ENCODE data around the gene SLC43A1. TPM values are rescaled to one million over a fixed set of nuclear protein-coding genes. Genes with fewer than 3 reads are reported as not detected.

Gene SLC43A1
- total RNA-seq, 1 donor from 2014 or later, result 16.2 TPM

GRCh38 chr11:57499413-57499982 lies 16.0 kb downstream of the SLC43A1 start:
- H3K36me3 Mint-ChIP-seq (ENCODE audit: unreplicated experiment), result peaks cover 2% of the 10 kb centered on the region
- H3K27ac Mint-ChIP-seq (ENCODE audit: unreplicated experiment), result peak overlapping the region; percentile 74
- peak overlapping the region; percentile 57 for H3K4me3 Mint-ChIP-seq (ENCODE audit: unreplicated experiment)
- H3K27me3 Mint-ChIP-seq (ENCODE audit: unreplicated experiment), result no peaks in the 10 kb centered on the region
- TF ChIP-seq CTCF (IDR thresholded peaks at IDR 0.05), result no peak
- H3K4me1 Mint-ChIP-seq (ENCODE audit: unreplicated experiment), result peaks cover 12% of the 10 kb centered on the region
- no peaks in the 10 kb centered on the region for H3K9me3 Mint-ChIP-seq (ENCODE audit: unreplicated experiment)
- peak; percentile 96 for DNase-seq (ENCODE audit: extremely low spot score, unreplicated experiment)

GRCh38 chr11:57498540-57498939 lies 17.0 kb downstream of the SLC43A1 start:
- Mint-ChIP-seq H3K36me3 (ENCODE audit: unreplicated experiment) (peaks cover 2% of the 10 kb centered on the region), H3K4me1 (ENCODE audit: unreplicated experiment) (peaks cover 12% of the 10 kb centered on the region), H3K9me3 (ENCODE audit: unreplicated experiment) (no peaks in the 10 kb centered on the region), H3K27me3 (ENCODE audit: unreplicated experiment) (no peaks in the 10 kb centered on the region), H3K4me3 (ENCODE audit: unreplicated experiment) (no peak overlapping the region), H3K27ac (ENCODE audit: unreplicated experiment) (no peak overlapping the region)
- DNase-seq (ENCODE audit: extremely low spot score, unreplicated experiment), result no peak
- no peak for TF ChIP-seq CTCF (IDR thresholded peaks at IDR 0.05)

GRCh38 chr11:57497303-57498247 lies 17.9 kb downstream of the SLC43A1 start:
- peaks cover 2% of the 10 kb centered on the region for H3K36me3 Mint-ChIP-seq (ENCODE audit: unreplicated experiment)
- DNase-seq (ENCODE audit: extremely low spot score, unreplicated experiment), result no peak
- no peak overlapping the region for H3K4me3 Mint-ChIP-seq (ENCODE audit: unreplicated experiment)
- TF ChIP-seq CTCF (IDR thresholded peaks at IDR 0.05), result no peak
- no peak overlapping the region for H3K27ac Mint-ChIP-seq (ENCODE audit: unreplicated experiment)
- H3K4me1 Mint-ChIP-seq (ENCODE audit: unreplicated experiment), result peaks cover 12% of the 10 kb centered on the region
- no peaks in the 10 kb centered on the region for H3K9me3 Mint-ChIP-seq (ENCODE audit: unreplicated experiment)
- no peaks in the 10 kb centered on the region for H3K27me3 Mint-ChIP-seq (ENCODE audit: unreplicated experiment)

GRCh38 chr11:57496109-57496820 lies 19.2 kb downstream of the SLC43A1 start:
- H3K27ac Mint-ChIP-seq (ENCODE audit: unreplicated experiment), result no peak overlapping the region
- peaks cover 12% of the 10 kb centered on the region for H3K4me1 Mint-ChIP-seq (ENCODE audit: unreplicated experiment)
- H3K9me3 Mint-ChIP-seq (ENCODE audit: unreplicated experiment), result no peaks in the 10 kb centered on the region
- H3K27me3 Mint-ChIP-seq (ENCODE audit: unreplicated experiment), result no peaks in the 10 kb centered on the region
- H3K4me3 Mint-ChIP-seq (ENCODE audit: unreplicated experiment), result no peak overlapping the region
- no peak for TF ChIP-seq CTCF (IDR thresholded peaks at IDR 0.05)
- no peak for DNase-seq (ENCODE audit: extremely low spot score, unreplicated experiment)
- H3K36me3 Mint-ChIP-seq (ENCODE audit: unreplicated experiment), result peaks cover 2% of the 10 kb centered on the region

Data from osteocyte (in vitro differentiated cells).